H1 (cell line): ENCODE data around the gene LMNA. TPM values are rescaled to one million over a fixed set of nuclear protein-coding genes. Genes with fewer than 3 reads are reported as not detected.

Source experiments
- CBX8 ChIP-seq: fragments of 300-800, 300-1000 bp; sonication (generic); IDR thresholded peaks from 2 replicates; pipeline ENCODE4 v1.7.1; 2016; ENCODE audit warnings: low read depth, low read length, borderline replicate concordance
- KDM1A ChIP-seq: fragments of 200-600, 300-600 bp; sonication (generic); IDR thresholded peaks from 2 replicates; pipeline ENCODE4 v1.7.1; 2016; ENCODE audit warnings: mild to moderate bottlenecking, low read length, borderline replicate concordance
- KDM4A ChIP-seq: IDR thresholded peaks from one replicate; pipeline ENCODE4 v1.7.1; 2012; ENCODE audit warnings: low read depth, mild to moderate bottlenecking, moderate library complexity, low read length, inconsistent platforms; ENCODE audit not compliant: severe bottlenecking
- NANOG ChIP-seq: IDR thresholded peaks from 2 replicates; pipeline ENCODE4 v1.6.1; 2011; ENCODE audit warnings: low read length, low read depth, mild to moderate bottlenecking, inconsistent platforms; ENCODE audit not compliant: insufficient read depth, poor library complexity, severe bottlenecking
- SUZ12 ChIP-seq: fragments of 200-600 bp; sonication (generic); IDR thresholded peaks from 2 replicates; pipeline ENCODE4 v1.6.1; 2012; ENCODE audit warnings: mild to moderate bottlenecking, inconsistent platforms, low read length, moderate library complexity, mixed read lengths
- TCF12 ChIP-seq: IDR thresholded peaks from 2 replicates; pipeline ENCODE4 v1.6.1; 2011; ENCODE audit warnings: low read depth, mild to moderate bottlenecking, low read length
- ZNF274 ChIP-seq: IDR thresholded peaks from 2 replicates; pipeline ENCODE4 v1.7.0; 2012; ENCODE audit warnings: low read length, borderline replicate concordance; ENCODE audit errors: extremely low read depth
- polyA plus RNA-seq, 7 experiments: library from polyadenylated mRNA; depleted of rRNA in 3 of 7; stranded (reverse) in 5 of 7; unstranded in 2 of 7; fragments of >200 nt in 5 of 7; fragments of 200-250 nt in 2 of 7; gene quantifications; 1 replicate in 5 of 7; 2 replicates in 1 of 7; 4 replicates in 1 of 7; pipeline versions ENCODE4 v1.2.1 to v1.2.3, GENCODE V29; 2011 to 2013; ENCODE audit warnings: missing spikeins in 2 of 7, mixed read lengths in 2 of 7
- total RNA-seq: library from RNA; stranded (reverse); fragmentation: NEBNext Ultra II Directional; extraction: Animal tissue kit (Norgen Biotek cat#: 25700); gene quantifications from 2 replicates; pipeline ENCODE4 v1.2.1, GENCODE V29; 2021
- TF ChIP-seq, protein P1 (sequence below): IDR thresholded peaks from 2 replicates; pipeline ENCODE4 v1.6.1; 2011; ENCODE audit warnings: low read depth, mild to moderate bottlenecking, low read length; ENCODE audit not compliant: insufficient read depth

The LMNA gene
- total and polyA plus RNA-seq, 2 of the 8 experiments (the other 6 are each of a cell fraction or from before 2014, with no cell fraction given): 25.8 to 46.8 TPM

DNA sequence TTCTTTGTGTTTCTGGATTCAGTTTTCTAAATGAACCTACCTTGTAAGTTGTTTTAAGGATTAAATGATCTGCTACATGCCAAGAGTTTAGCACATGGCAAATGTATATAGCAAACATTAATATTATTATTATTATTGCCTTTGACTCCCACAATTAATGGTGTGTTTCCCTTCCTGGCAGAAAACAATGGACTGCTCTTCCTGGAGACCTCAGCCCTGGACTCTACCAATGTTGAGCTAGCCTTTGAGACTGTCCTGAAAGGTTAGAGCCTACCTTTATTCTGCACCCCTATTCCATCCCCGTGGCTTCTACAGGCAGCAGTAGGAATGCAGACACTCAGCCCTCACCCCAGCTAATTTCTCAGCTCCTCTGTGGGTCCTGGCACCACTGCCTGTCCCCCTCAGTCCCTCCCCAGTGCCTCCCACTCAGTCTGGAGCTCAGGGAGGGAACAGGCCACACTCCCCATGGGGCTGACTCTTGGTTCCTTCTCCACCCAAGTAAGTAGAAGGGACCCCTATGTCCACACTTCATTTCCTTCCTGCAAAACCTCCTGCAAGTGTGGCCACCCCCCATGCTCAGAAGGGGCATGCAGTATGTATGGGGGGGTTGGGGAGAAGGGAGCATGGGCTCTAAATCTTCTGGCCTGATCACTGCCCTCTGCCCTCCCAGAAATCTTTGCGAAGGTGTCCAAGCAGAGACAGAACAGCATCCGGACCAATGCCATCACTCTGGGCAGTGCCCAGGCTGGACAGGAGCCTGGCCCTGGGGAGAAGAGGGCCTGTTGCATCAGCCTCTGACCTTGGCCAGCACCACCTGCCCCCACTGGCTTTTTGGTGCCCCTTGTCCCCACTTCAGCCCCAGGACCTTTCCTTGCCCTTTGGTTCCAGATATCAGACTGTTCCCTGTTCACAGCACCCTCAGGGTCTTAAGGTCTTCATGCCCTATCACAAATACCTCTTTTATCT is 44.7 kb upstream of the LMNA start (continued):
- TF ChIP-seq, protein P1, sequence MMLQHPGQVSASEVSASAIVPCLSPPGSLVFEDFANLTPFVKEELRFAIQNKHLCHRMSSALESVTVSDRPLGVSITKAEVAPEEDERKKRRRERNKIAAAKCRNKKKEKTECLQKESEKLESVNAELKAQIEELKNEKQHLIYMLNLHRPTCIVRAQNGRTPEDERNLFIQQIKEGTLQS: no peak
- TF ChIP-seq KDM1A (no peak), CBX8 (no peak), TCF12 (no peak), KDM4A (no peak), NANOG (no peak), ZNF274 (no peak), SUZ12 (no peak)
- TF ChIP-seq, all 59 proteins: peak for 0
